SK-N-MC (cell line): Measurements from ENCODE around the gene TARBP1.

Experiments used
- EZH2 ChIP-seq: fragments of 200-600 bp; sonication (generic); IDR thresholded peaks from one replicate; pipeline ENCODE4 v1.6.1; 2017; ENCODE audit warnings: antibody characterized with exemption
- FOXP2 ChIP-seq: optimal IDR thresholded peaks from 2 replicates; pipeline ENCODE3; 2011; ENCODE audit warnings: mild to moderate bottlenecking, moderate library complexity; ENCODE audit not compliant: insufficient read depth; ENCODE audit errors: extremely low read length, control extremely low read depth
- POLR2AphosphoS5 ChIP-seq: IDR thresholded peaks from 2 replicates; pipeline ENCODE4 v1.6.1; 2012; ENCODE audit warnings: mild to moderate bottlenecking, low read depth, low read length, borderline replicate concordance

GRCh38 chr1:234348964-234349363 lies 130.0 kb downstream of the TARBP1 start:
- TF ChIP-seq EZH2 (no peak), POLR2AphosphoS5 (no peak), FOXP2 (no peak)
